Glutamatergic neuron (in vitro differentiated cells): Measurements from ENCODE around the gene SPPL3. TPM values are rescaled to one million over a fixed set of nuclear protein-coding genes. Genes with fewer than 3 reads are reported as not detected.
A peak's percentile ranks its signal among the peaks of the same experiment; 100 is the strongest.
"Not testable (repeated sequence)": the region's sequence is repeated elsewhere in the genome, so short reads cannot be mapped to it uniquely, and the experiment has no call there.

Experiments used
- DNase-seq: peaks from one replicate; pipeline ENCODE4 v3.0.0; 2022
- H3K27ac Mint-ChIP-seq: one replicate; pipeline ENCODE4 v1.8.0; 2020; ENCODE audit warnings: mild to moderate bottlenecking, mixed read lengths, inconsistent platforms; ENCODE audit not compliant: unreplicated experiment
- H3K27me3 Mint-ChIP-seq: one replicate; pipeline ENCODE4 v1.8.0; 2020; ENCODE audit warnings: mild to moderate bottlenecking, moderate library complexity, mixed read lengths, inconsistent platforms; ENCODE audit not compliant: unreplicated experiment
- H3K36me3 Mint-ChIP-seq: one replicate; pipeline ENCODE4 v1.8.0; 2020; ENCODE audit warnings: mild to moderate bottlenecking, mixed read lengths, inconsistent platforms; ENCODE audit not compliant: unreplicated experiment
- H3K4me1 Mint-ChIP-seq: one replicate; pipeline ENCODE4 v1.8.0; 2020; ENCODE audit warnings: mild to moderate bottlenecking, low read depth, mixed read lengths, inconsistent platforms; ENCODE audit not compliant: unreplicated experiment
- H3K4me3 Mint-ChIP-seq: one replicate; pipeline ENCODE4 v1.8.0; 2020; ENCODE audit warnings: mild to moderate bottlenecking, mixed read lengths, inconsistent platforms; ENCODE audit not compliant: unreplicated experiment
- H3K9me3 Mint-ChIP-seq: one replicate; pipeline ENCODE4 v1.8.0; 2020; ENCODE audit warnings: mild to moderate bottlenecking, moderate library complexity, mixed read lengths, inconsistent platforms; ENCODE audit not compliant: unreplicated experiment
- CTCF ChIP-seq: fragments of 200-600 bp; sonication (generic); IDR thresholded peaks from one replicate; pipeline ENCODE4 v1.5.0; 2021; ENCODE audit not compliant: partially characterized antibody, unreplicated experiment
- long read RNA-seq: library from polyadenylated mRNA; unstranded; transcript quantifications from one replicate; pipeline ENCODE4 v2.0.0, GENCODE V29; 2020; ENCODE audit not compliant: unreplicated experiment
- total RNA-seq: library from RNA; stranded (reverse); fragmentation: NEBNext Ultra II Directional; extraction: Animal tissue kit (Norgen Biotek cat#: 25700); gene quantifications from one replicate; pipeline ENCODE4 v1.2.1, GENCODE V29; 2021; ENCODE audit not compliant: unreplicated experiment

Gene SPPL3, protein sequence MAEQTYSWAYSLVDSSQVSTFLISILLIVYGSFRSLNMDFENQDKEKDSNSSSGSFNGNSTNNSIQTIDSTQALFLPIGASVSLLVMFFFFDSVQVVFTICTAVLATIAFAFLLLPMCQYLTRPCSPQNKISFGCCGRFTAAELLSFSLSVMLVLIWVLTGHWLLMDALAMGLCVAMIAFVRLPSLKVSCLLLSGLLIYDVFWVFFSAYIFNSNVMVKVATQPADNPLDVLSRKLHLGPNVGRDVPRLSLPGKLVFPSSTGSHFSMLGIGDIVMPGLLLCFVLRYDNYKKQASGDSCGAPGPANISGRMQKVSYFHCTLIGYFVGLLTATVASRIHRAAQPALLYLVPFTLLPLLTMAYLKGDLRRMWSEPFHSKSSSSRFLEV
- 53.4 TPM for total RNA-seq
- long read RNA-seq: 0 reads

GRCh38 chr12:120904197-120904773 is at the start of gene SPPL3:
TSS of gene SPPL3 (minus strand) at chr12:120904358. CDS start at chr12:120903867, 491 bp downstream.
- Mint-ChIP-seq H3K4me3 (peak within 1 kb of the TSS; percentile 100), H3K4me1 (peaks cover 20% of the 10 kb centered on the region), H3K36me3 (no peaks in the 10 kb centered on the region), H3K27ac (peak within 1 kb of the TSS; percentile 89), H3K9me3 (peaks cover 11% of the 10 kb centered on the region), H3K27me3 (peaks cover 8% of the 10 kb centered on the region)
- TF ChIP-seq CTCF: no peak
- DNase-seq: peak; percentile 98

DNA sequence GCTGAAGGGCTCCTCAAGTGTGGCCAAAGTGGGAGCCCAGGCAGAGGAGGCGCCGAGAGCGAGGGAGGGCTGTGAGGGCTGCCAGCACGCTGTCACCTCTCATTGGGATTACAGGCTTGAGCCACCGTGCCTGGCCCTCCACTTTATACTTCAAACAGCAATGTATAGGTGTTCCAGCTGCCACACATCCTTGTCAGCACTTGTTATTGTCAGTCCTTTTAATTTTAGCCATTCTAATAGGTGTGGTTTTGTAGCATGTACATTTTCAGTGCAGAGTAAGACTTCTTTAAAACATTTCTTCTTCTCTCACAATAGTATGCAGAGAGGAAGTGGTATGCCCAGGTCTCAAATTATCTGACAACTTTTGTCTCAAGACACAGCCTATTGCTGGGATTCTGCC is 46.6 kb upstream of the SPPL3 start:
- no peaks in the 10 kb centered on the region for H3K4me1 Mint-ChIP-seq
- H3K9me3 Mint-ChIP-seq: no peaks in the 10 kb centered on the region
- no peak for TF ChIP-seq CTCF
- H3K27me3 Mint-ChIP-seq: no peaks in the 10 kb centered on the region
- no peak overlapping the region for H3K27ac Mint-ChIP-seq
- no peak overlapping the region for H3K4me3 Mint-ChIP-seq
- no peaks in the 10 kb centered on the region for H3K36me3 Mint-ChIP-seq
- no peak for DNase-seq

GRCh38 chr12:120950260-120950799 is 46.2 kb upstream of the SPPL3 start:
- H3K27ac Mint-ChIP-seq, H3K4me3 Mint-ChIP-seq, H3K4me1 Mint-ChIP-seq, H3K36me3 Mint-ChIP-seq, H3K9me3 Mint-ChIP-seq, DNase-seq, H3K27me3 Mint-ChIP-seq: not testable (repeated sequence)

GRCh38 chr12:120945516-120945915 is 41.4 kb upstream of the SPPL3 start:
- H3K27ac Mint-ChIP-seq, H3K4me3 Mint-ChIP-seq, H3K27me3 Mint-ChIP-seq, H3K4me1 Mint-ChIP-seq, H3K9me3 Mint-ChIP-seq, DNase-seq, H3K36me3 Mint-ChIP-seq: not testable (repeated sequence)

DNA sequence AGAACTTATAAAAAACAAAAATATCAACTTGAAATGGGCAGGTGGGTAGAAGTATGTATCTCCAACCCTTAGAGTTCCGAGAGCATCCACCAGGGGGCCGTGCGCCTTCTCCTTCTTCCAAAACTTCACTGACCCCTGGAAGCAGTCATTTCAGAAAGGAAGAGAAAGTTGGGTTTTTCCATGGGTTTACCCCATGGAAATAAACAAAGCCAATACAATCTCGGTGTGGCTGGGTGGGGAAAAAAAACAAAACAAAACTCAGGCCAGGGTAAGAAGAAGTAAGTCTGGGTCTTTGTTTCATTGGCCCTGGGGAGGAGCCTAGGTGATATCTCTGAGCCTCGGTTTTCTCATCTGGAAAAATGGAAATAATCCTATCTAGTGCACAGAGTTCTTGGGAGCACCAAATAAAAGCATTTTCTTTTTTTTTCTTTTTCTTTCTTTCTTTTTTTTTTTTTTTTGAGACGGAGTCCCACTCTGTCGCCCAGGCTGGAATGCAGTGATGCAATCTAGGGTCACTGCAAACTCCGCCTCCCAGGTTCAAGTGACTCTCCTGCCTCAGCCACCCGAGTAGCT is 40.6 kb upstream of the SPPL3 start:
- Mint-ChIP-seq H3K27me3 (no peaks in the 10 kb centered on the region), H3K9me3 (no peaks in the 10 kb centered on the region), H3K27ac (no peak overlapping the region), H3K36me3 (no peaks in the 10 kb centered on the region), H3K4me3 (no peak overlapping the region), H3K4me1 (no peaks in the 10 kb centered on the region)
- peak; percentile 68 for DNase-seq
- peak; percentile 85 for TF ChIP-seq CTCF
